Aortic smooth muscle cell (primary cell): ENCODE measurements around the gene AXL. TPM values are rescaled to one million over a fixed set of nuclear protein-coding genes. Genes with fewer than 3 reads are reported as not detected.

ENCODE experiments used
- total RNA-seq: library from RNA; depleted of rRNA; stranded (reverse); fragments of >200 nt; gene quantifications from 2 replicates; pipeline ENCODE4 v1.2.3, GENCODE V29; 2014

The AXL gene
- total RNA-seq = 165 and 211 TPM in 2 replicates

DNA sequence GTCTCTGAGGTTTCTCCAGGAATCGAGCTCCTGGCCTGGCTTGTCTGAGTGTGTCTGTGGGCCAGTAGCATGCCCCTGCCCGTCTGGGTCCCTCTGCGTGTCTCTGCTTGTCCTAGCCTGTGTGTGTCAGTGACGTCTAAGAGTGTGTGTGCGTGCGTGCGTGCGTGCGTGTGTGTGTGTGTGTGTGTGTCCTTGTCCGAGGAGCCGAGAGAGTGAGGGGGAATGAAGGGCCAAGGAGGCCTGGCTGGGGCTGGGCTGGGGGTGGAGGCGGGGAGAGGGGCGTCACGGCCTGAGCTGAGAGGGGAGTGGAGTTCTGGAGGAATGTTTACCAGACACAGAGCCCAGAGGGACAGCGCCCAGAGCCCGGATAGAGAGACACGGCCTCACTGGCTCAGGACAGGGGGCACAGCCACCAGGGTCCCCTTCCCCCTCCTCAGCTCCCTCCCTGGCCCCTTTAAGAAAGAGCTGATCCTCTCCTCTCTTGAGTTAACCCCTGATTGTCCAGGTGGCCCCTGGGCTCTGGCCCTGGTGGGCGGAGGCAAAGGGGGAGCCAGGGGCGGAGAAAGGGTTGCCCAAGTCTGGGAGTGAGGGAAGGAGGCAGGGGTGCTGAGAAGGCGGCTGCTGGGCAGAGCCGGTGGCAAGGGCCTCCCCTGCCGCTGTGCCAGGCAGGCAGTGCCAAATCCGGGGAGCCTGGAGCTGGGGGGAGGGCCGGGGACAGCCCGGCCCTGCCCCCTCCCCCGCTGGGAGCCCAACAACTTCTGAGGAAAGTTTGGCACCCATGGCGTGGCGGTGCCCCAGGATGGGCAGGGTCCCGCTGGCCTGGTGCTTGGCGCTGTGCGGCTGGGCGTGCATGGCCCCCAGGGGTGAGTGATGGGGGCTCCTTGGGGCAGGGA is at the start of gene AXL:
Gene AXL (plus strand): TSS at position 609 of the 893 bp plus-strand sequence. CDS start 170 bp downstream, at position 779.

DNA sequence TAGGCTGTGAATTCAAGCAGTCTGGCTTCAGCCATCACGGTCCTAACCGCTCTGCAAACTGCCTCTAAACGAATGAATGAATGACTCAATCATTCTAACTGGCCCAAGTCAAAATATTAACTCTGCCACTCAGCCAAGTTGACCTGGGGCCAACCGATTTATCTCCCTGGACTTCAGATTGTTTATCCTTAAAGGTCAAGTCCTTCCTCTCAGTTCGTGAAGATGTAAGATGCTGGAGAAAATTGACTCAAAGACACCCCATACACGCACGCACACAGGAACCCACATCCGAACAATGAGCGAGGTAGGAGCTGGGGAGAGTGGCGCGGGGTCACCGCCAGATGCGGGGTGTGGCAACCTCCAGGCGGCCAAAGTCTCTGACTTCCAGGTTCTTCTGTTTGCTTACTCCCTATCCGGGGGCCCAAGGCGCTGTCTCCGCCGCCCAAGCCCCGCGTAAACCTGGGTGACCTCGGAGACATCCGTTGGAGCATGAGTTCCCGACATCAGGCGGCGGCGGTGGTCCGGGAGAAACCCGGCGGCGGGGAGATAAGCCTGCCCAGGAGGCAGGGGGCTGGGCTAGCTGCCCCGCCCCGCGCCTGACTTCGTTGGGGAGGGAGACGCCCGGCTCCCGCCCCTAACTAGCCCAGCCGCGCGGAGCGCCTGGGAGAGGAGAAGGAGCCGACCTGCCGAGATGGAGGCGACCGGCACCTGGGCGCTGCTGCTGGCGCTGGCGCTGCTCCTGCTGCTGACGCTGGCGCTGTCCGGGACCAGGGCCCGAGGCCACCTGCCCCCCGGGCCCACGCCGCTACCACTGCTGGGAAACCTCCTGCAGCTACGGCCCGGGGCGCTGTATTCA is 26.2 kb upstream of the AXL start, which contains the start of gene CYP2S1:
Gene CYP2S1 (plus strand): TSS at position 646 of the 856 bp plus-strand sequence. CDS start 46 bp downstream, at position 692.

DNA sequence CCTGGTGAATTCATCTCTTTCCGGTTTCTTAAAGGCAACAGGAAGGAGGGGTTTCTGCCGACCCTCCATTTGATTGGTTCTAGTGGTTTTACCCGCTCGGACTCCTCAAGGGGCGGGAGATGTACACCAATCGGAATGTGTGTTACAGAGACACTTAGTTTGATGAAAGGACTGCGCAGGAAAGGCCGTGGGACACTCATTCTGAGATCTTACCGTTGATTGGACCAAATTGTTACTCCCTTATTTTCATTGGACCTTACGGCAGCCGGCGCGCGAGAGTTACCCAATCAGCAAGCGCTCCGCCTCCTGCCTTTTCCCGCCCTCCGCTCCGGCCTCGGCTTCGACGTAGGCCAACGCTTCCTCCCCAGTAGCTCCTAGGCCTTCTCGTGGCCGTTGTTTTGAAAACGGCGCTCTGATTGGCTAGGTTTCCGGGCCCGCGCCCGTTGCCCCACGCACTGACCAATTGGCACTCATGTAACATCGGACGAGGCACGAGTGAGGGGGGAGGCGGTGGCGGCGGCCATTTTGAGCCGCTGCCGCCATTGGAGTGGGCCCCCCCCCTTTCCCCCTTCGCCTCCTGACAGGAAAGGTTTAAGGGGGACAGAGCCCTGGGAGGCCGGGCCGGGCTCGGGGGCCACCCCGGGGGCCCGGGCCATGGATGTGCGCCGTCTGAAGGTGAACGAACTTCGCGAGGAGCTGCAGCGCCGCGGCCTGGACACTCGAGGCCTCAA is 45.0 kb downstream of the AXL start, which contains the start of gene HNRNPUL1:
Gene HNRNPUL1 (plus strand): TSS at position 523 of the 731 bp plus-strand sequence. CDS start 132 bp downstream, at position 655.

GRCh38 chr19:41310033-41310831 is 91.2 kb downstream of the AXL start, which contains the start of gene CCDC97:
Gene CCDC97, plus strand, starts transcription at chr19:41310172. Its CDS starts 139 bp downstream, at chr19:41310311.

Other genes starting within 250 kb of the AXL start
- gene CYP2B6, start 227.9 kb upstream of the AXL start, total RNA-seq = not detected in 2 replicates
- gene CYP2A13, start 130.8 kb upstream of the AXL start, total RNA-seq = not detected in 2 replicates
- gene CYP2F1, start 104.8 kb upstream of the AXL start, total RNA-seq = not detected in 2 replicates
- gene CYP2S1, start 26.0 kb upstream of the AXL start, total RNA-seq = 0.62 and 0.79 TPM in 2 replicates
- 72.3 and 97.8 TPM in 2 replicates for gene HNRNPUL1, start 45.1 kb downstream of the AXL start, total RNA-seq
- 8.3 and 9.3 TPM in 2 replicates for gene CCDC97, start 90.9 kb downstream of the AXL start, total RNA-seq
- 16.9 and 37.2 TPM in 2 replicates for gene TGFB1, start 134.7 kb downstream of the AXL start, total RNA-seq
- 3.7 and 5.7 TPM in 2 replicates for gene B9D2, start 144.9 kb downstream of the AXL start, total RNA-seq
- gene TMEM91, start 157.3 kb downstream of the AXL start, total RNA-seq = 4.2 and 4.3 TPM in 2 replicates
- gene EXOSC5, start 178.1 kb downstream of the AXL start, total RNA-seq = 7.2 and 11.0 TPM in 2 replicates
- 23.1 and 26.3 TPM in 2 replicates for gene BCKDHA, start 178.6 kb downstream of the AXL start, total RNA-seq
- gene B3GNT8, start 208.2 kb downstream of the AXL start, total RNA-seq = 0.26 and 2.0 TPM in 2 replicates
- 20.0 and 23.9 TPM in 2 replicates for gene DMAC2, start 220.7 kb downstream of the AXL start, total RNA-seq
- not detected in 2 replicates for gene ERICH4, start 223.9 kb downstream of the AXL start, total RNA-seq